HepG2 (cell line): ENCODE data around the gene NPC1. TPM values are rescaled to one million over a fixed set of nuclear protein-coding genes. Genes with fewer than 3 reads are reported as not detected.

Experiments used
- ATAC-seq: fragments of 200-7000 bp; cut with Tn5 transposase; 3 replicates; pipeline ENCODE4 v1.9.1; 2020; ENCODE audit warnings: mild to moderate bottlenecking, moderate library complexity
- BruUV-seq: library from RNA; stranded (reverse); fragments of 400-500 nt; replicated peaks from 2 replicates; lab custom pipeline; 2021; lab: Mats Ljungman, UMichigan
- CTCF ChIA-PET: fragments of 300-600 bp; formaldehyde crosslinking; extraction: SDS; loops from one replicate; lab custom pipeline; 2021; ENCODE audit warnings: low total read pairs, inconsistent platforms, low intra/inter-chr PET ratio; lab: Yijun Ruan, JAX
- POLR2A ChIA-PET: fragments of 350-600 bp; sonication (Branson Sonifier 250); formaldehyde crosslinking; loops from one replicate; lab custom pipeline; 2020; ENCODE audit warnings: antibody characterized with exemption, inconsistent platforms; lab: Yijun Ruan, JAX
- DNase-seq: peaks from one replicate; pipeline ENCODE4 v3.0.0-alpha.2; 2015; ENCODE audit warnings: low spot score
- FAIRE-seq: peaks from 3 replicates; lab custom pipeline; 2011; peaks lifted over from hg19 to GRCh38; lab: Jason Lieb, UNC
- H2AFZ ChIP-seq: one replicate; pipeline ENCODE4 v1.6.1; 2011; ENCODE audit warnings: low read length, inconsistent platforms
- H3K27ac ChIP-seq: fragments of 300-600 bp; 3 replicates; pipeline ENCODE4 v1.8.0; 2011; ENCODE audit warnings: mixed run types, mild to moderate bottlenecking, mixed read lengths, low read length, inconsistent platforms; ENCODE audit not compliant: insufficient read depth; ENCODE audit errors: extremely low read length
- H3K27me3 ChIP-seq, 2 experiments: fragments of 200-600 bp in 1 of 2; 2 replicates in 1 of 2; 3 replicates in 1 of 2; pipeline versions ENCODE4 v1.6.0 to v1.8.0; 2011; ENCODE audit warnings: low read length in 2 of 2, mild to moderate bottlenecking in 2 of 2, moderate library complexity in 2 of 2, inconsistent platforms in 1 of 2; ENCODE audit not compliant: insufficient read depth in 2 of 2, control insufficient read depth in 1 of 2
- H3K36me3 ChIP-seq, 2 experiments: fragments of 200-600 bp in 1 of 2; replicated peaks in 1 of 2; 2 replicates in 1 of 2; 3 replicates in 1 of 2; pipeline versions ENCODE4 v1.5.1 to v1.8.0; 2011; ENCODE audit warnings: low read length in 2 of 2, inconsistent platforms in 1 of 2; ENCODE audit not compliant: insufficient read depth in 2 of 2, control insufficient read depth in 1 of 2
- H3K4me1 ChIP-seq: 2 replicates; pipeline ENCODE4 v1.5.1; 2012; ENCODE audit warnings: low read length, inconsistent platforms; ENCODE audit not compliant: insufficient read depth
- H3K4me2 ChIP-seq: 2 replicates; pipeline ENCODE4 v1.6.0; 2011; ENCODE audit warnings: low read depth, low read length, inconsistent platforms
- H3K4me3 ChIP-seq, 3 experiments: fragments of 200-600 bp in 1 of 3; sonication (generic), shearing (Covaris generic) in 1 of 3; replicated peaks in 1 of 3; 2 replicates each; pipeline ENCODE4 v1.5.1; 2011 to 2016; ENCODE audit warnings: low read length in 3 of 3, inconsistent platforms in 2 of 3, low read depth in 2 of 3, mild to moderate bottlenecking in 2 of 3, control low read depth in 1 of 3, mixed read lengths in 1 of 3; ENCODE audit not compliant: insufficient read depth in 1 of 3
- H3K79me2 ChIP-seq: one replicate; pipeline ENCODE4 v1.6.1; 2011; ENCODE audit warnings: low read length, inconsistent platforms; ENCODE audit not compliant: insufficient read depth
- H3K9ac ChIP-seq: 2 replicates; pipeline ENCODE4 v1.6.0; 2011; ENCODE audit warnings: mild to moderate bottlenecking, low read depth, low read length, inconsistent platforms; ENCODE audit not compliant: insufficient read depth
- H3K9me3 ChIP-seq: 2 replicates; pipeline ENCODE4 v1.5.1; 2012; ENCODE audit warnings: mild to moderate bottlenecking, low read length
- H4K20me1 ChIP-seq: 2 replicates; pipeline ENCODE4 v1.6.0; 2011; ENCODE audit warnings: inconsistent platforms, mild to moderate bottlenecking, low read length, moderate library complexity; ENCODE audit not compliant: insufficient read depth
- CEBPB ChIP-seq: IDR thresholded peaks from 2 replicates; pipeline ENCODE4 v1.6.1; 2011; ENCODE audit warnings: low read depth, low read length, improper control_type of control experiment, borderline replicate concordance
- KAT8 ChIP-seq: IDR thresholded peaks from 2 replicates; pipeline ENCODE4 v1.6.1; 2016; ENCODE audit warnings: missing genetic modification reagents, missing compliant biosample characterization
- MAFF ChIP-seq: IDR thresholded peaks from 2 replicates; pipeline ENCODE4 v1.6.1; 2011; ENCODE audit warnings: low read depth, low read length, improper control_type of control experiment
- MAFK ChIP-seq, 2 experiments: IDR thresholded peaks in 1 of 2; conservative IDR thresholded peaks in 1 of 2; 2 replicates each; pipeline ENCODE4 v1.6.1; 2011; ENCODE audit warnings: improper control_type of control experiment in 2 of 2, low read length in 2 of 2
- PHF21A ChIP-seq: sonication (generic); formaldehyde crosslinking; IDR thresholded peaks from 2 replicates; pipeline ENCODE4 v1.5.0; 2020; ENCODE audit warnings: mild to moderate bottlenecking, missing genetic modification reagents
- RBFOX2 ChIP-seq: fragments of 200-400 bp; formaldehyde crosslinking; IDR thresholded peaks from 2 replicates; pipeline ENCODE4 v1.6.1; 2017; ENCODE audit warnings: low read depth, mild to moderate bottlenecking, low read length
- RFX5 ChIP-seq: IDR thresholded peaks from 2 replicates; pipeline ENCODE4 v1.6.1; 2011; ENCODE audit warnings: low read depth, low read length, improper control_type of control experiment
- SMAD9 ChIP-seq: sonication (generic); formaldehyde crosslinking; IDR thresholded peaks from 2 replicates; pipeline ENCODE4 v1.5.1; 2020; ENCODE audit warnings: mild to moderate bottlenecking, missing genetic modification reagents
- WGBS: methylation state at CpG from one replicate; pipeline ENCODE4 v1.1.6; 2017; ENCODE audit warnings: low lambda C conversion rate; 5-methylcytosine and 5-hydroxymethylcytosine counted together
- in situ Hi-C: cut with HindIII; loops from 2 replicates; pipeline ENCODE4 v1.10.0; 2017; ENCODE audit warnings: low pct_unique_long_range_greater_than_20kb; ENCODE audit not compliant: extremely low pct_ligation_motif_present
- intact Hi-C: fragments of 100-400 bp; cut with micrococcal nuclease; formaldehyde crosslinking; loops from one replicate; pipeline ENCODE4 v1.10.0; 2022; ENCODE audit not compliant: unreplicated experiment
- polyA plus RNA-seq, 8 experiments: library from polyadenylated mRNA; depleted of rRNA in 3 of 8; stranded (reverse) in 7 of 8; unstranded in 1 of 8; fragments of >200 nt; fragmentation: Illumina TruSeq in 4 of 8; extraction: Trizol in 4 of 8; gene quantifications; 2 replicates each; pipeline versions ENCODE4 v1.2.1 to v1.2.3, GENCODE V29; 2011 to 2016; ENCODE audit warnings: low read depth in 4 of 8, missing spikeins in 1 of 8, mixed read lengths in 1 of 8; ENCODE audit not compliant: insufficient read depth in 1 of 8
- total RNA-seq, 5 experiments: library from RNA; depleted of rRNA; stranded (reverse); fragments of >200 nt; fragmentation: Illumina TruSeq; extraction: Trizol; gene quantifications; 2 replicates each; pipeline ENCODE4 v1.2.3, GENCODE V29; 2016; ENCODE audit warnings: low read depth in 1 of 5

The NPC1 gene
- total and polyA plus RNA-seq, 2 of the 13 experiments (the other 11 are each of a cell fraction or from before 2014, with no cell fraction given), result 46.5 to 114 TPM

- no peak for DNase-seq
- Histone ChIP-seq H3K9ac (no peak overlapping the region), H3K4me3 (no peak overlapping the region), H4K20me1 (peaks cover 21% of the 10 kb centered on the region), H3K4me2 (no peak overlapping the region), H3K4me1 (peaks cover 84% of the 10 kb centered on the region), H3K27me3 (no peaks in the 10 kb centered on the region), H3K27ac (peak overlapping the region; percentile 23), H3K9me3 (no peaks in the 10 kb centered on the region), H3K79me2 (peaks cover 60% of the 10 kb centered on the region), H3K36me3 (peaks cover 16 to 31% of the 10 kb centered on the region in 2 experiments), H2AFZ (no peak overlapping the region)
- peak; percentile 27; the same call in 1 of the 2 replicates for TF ChIP-seq CEBPB
- TF ChIP-seq KAT8, result no peak
- no peak for TF ChIP-seq RFX5
- TF ChIP-seq SMAD9 (CRISPR knock-in tag), result no peak
- no TSS peak for BruUV-seq
- FAIRE-seq, result no peak
- CTCF ChIA-PET, result no interaction called here
- ATAC-seq, result no peak
- in situ Hi-C loops (no loop called here), intact Hi-C loops (no loop called here)
- WGBS, result 98% methylated on average over 7 of the region's 7 CpGs
- POLR2A ChIA-PET, result no interaction called here
These were observed 11.0 kb downstream of the NPC1 start for GRCh38 chr18:23575309-23575651.

- POLR2A ChIA-PET, result no interaction called here
- no peak for ATAC-seq
- H4K20me1 ChIP-seq, result peaks cover 19% of the 10 kb centered on the region
- H3K4me1 ChIP-seq, result peaks cover 84% of the 10 kb centered on the region
- no peak for DNase-seq
- TF ChIP-seq RBFOX2 (0 out of 2 replicates have a peak, but pooled peaks have one; percentile 38), MAFF (peak; percentile 86), MAFK (conservative IDR thresholded peaks at IDR 0.05 in 1 of 2, IDR thresholded peaks at IDR 0.05 in 1 of 2; ENCODE audit: low read length in 2 of 2) (peak; percentile 89 to 90), PHF21A (CRISPR knock-in tag) (no peak)
- TF ChIP-seq, all 625 proteins: peak for 3
- no peak overlapping the region for H3K4me3 ChIP-seq
- H3K4me2 ChIP-seq, result peak overlapping the region; percentile 4; the same call in 1 of the 2 replicates
- H3K27ac ChIP-seq, result peak overlapping the region; percentile 74
- H3K9me3 ChIP-seq, result no peaks in the 10 kb centered on the region
- BruUV-seq, result TSS peak; percentile 2
- WGBS, result 89% methylated on average over 5 of the region's 5 CpGs
- H3K27me3 ChIP-seq, result no peaks in the 10 kb centered on the region
- H3K79me2 ChIP-seq, result peaks cover 55% of the 10 kb centered on the region
- no peak overlapping the region for H3K9ac ChIP-seq
- peaks cover 16 to 28% of the 10 kb centered on the region in 2 experiments for H3K36me3 ChIP-seq
- intact Hi-C loops, result no loop called here
- CTCF ChIA-PET, result no interaction called here
- FAIRE-seq, result no peak
- no peak overlapping the region for H2AFZ ChIP-seq
- in situ Hi-C loops, result no loop called here
These were observed 11.5 kb downstream of the NPC1 start for GRCh38 chr18:23574611-23575308.
